HG02759 (cell line): Measurements from ENCODE around the gene CALML6.
A peak's percentile ranks its signal among the peaks of the same experiment; 100 is the strongest.

Experiments used
- ATAC-seq: cut with Tn5 transposase; IDR thresholded peaks from one replicate; pipeline ENCODE4 v1.9.1; 2021; ENCODE audit warnings: mild to moderate bottlenecking, moderate library complexity; ENCODE audit not compliant: unreplicated experiment

The CALML6 gene

DNA sequence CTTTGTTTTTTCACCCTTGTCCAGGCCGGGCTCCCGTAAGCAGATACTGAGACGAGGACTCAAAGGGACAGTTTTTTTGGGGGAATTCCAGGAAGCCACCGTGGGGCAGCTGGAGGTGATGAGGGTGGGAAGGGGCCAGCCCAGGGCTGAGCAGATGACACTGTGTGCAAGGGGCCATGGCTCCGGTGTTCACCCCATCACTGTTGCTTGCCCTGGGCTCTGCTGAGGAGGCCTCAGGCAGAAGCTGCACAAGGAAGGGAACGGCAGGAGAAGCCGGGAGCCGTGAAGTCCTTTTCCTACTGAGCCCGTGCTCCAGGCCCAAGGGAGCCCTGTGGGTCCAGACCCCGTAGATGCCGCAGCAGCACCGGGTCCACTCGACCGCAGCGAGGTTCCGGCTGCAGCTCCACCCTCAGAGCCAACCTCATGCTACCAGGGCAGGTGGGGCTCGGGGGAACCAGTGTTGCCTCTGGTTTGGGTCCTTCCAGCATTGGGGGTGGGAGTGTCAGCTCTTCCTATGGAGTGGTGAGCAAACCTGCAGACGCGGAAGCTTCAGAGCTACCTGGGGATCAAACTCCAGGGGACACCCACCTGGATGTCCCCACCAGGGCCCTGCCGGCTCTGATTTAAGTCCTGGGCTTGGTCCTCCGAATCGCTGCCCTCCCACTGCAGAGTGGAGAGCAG lies 4.3 kb upstream of the CALML6 start:
- no peak for ATAC-seq

DNA sequence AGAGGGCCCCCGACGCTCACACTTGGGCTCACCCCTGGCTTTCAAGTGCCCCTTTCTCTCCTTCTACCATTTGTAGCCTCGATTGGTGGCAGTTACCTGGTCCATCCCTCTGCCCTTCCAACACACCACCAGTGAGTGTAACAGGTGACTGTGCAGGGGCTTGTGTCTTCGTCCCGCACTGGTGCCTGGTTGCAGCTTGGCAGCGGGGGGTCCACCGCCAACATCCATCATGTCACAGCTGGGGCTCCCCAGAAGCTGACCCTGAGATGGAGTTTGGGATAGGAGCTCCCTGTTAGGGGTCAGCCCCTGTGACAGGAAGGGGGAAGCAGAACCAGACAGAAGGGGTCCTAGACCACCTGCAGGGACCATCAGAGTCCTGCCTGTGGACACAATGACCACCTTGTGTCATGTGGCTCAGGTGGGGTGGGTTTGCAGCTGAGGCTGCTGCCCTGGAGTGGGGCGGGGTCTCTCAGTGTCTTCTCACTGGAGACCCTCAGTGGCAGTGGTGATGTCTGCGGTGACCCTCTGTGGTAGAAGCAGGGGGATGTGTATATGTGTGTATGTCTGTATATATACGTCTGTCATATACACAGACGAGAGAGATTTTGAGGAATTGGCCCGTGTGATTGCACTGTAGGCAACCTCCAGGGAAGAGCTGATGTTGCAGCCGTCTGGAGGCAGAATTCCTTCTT lies 3.6 kb upstream of the CALML6 start:
- ATAC-seq, result no peak

GRCh38 chr1:1914101-1914970 lies 724 bp upstream of the CALML6 start:
- no peak for ATAC-seq

GRCh38 chr1:1915911-1916840 lies 1.1 kb downstream of the CALML6 start:
- ATAC-seq, result no peak

- ATAC-seq, result no peak
These were observed 1.8 kb downstream of the CALML6 start for GRCh38 chr1:1916851-1917251.

GRCh38 chr1:1917304-1917976 lies 2.4 kb downstream of the CALML6 start:
- ATAC-seq, result no peak

DNA sequence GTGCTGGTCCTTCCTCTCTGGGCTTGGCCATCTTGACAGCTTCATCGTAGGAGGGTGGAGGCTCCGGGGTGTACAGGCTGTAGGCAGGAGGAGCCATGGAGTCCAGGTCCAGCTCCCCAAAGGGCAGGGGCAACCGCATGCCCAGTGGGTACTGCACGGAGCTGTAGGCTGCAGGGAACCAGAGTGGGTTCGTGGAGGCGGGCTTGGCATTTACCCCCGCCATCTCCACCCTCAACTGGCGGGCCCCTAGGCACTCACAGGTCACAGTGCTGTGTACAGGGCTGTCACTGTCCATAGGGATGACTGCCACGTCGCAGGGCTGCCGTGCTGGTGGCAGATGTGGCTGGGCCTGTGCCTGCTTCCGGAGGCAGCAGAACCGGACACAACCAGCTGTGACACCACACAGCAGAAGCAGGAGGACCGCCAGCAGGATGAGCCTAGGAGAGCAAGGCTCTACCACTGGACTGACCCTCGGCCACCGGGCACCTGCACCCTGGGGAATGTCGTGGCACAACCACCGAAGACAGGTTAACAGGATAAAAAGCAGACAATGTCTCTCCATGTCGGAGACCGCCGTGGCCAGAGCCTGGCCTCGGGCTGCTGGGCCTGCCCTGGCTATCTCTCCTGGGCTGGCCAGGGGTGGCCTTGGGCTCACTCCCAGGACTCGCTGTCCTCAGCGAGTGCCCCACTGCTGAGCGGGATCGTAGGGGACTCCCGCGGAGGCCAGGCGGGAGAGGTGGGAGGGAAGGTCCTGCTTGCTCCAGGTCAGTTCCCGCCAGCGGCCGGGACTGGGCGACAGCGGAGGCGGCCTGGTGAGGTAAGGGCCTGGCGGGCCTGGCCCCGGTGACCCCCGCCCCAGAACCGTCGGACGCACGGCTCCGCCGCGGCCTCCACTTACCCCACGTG lies 3.2 kb downstream of the CALML6 start:
- ATAC-seq, result no peak

GRCh38 chr1:1918901-1919303 lies 3.8 kb downstream of the CALML6 start, which contains the start of gene TMEM52:
Gene TMEM52 (minus strand): TSS chr1:1919279. CDS start chr1:1919265, 14 bp downstream.
- peak; percentile 29 for ATAC-seq

- ATAC-seq, result peak; percentile 82
These were observed 4.4 kb downstream of the CALML6 start for GRCh38 chr1:1919304-1920056.

DNA sequence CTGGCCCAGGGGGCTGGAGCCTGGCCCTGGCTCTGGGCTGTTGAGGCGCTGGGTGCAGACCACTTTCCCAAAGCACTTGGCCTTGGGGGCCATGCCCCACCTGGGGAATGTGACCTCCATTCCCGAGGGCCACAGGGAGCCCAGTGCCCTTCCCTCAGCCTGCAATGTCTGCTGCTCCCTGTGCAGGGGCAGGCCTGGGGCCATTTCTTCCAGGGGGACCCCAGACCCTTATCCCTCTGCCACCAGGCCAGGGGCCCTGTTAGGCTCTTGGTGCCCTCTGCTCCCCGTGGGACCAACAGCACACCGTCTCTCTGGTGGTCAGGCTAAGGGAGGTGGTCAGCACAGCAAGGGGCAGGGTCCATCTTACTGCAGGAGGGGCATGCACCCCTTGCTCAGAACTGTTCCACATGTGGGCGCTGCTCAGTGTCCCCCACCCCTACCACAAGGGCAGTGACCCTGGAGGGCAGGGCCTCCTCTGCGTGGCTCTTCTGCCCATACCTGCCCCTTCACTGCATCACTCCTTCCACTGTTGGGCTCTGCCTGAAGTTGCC lies 5.1 kb downstream of the CALML6 start:
- ATAC-seq, result no peak

DNA sequence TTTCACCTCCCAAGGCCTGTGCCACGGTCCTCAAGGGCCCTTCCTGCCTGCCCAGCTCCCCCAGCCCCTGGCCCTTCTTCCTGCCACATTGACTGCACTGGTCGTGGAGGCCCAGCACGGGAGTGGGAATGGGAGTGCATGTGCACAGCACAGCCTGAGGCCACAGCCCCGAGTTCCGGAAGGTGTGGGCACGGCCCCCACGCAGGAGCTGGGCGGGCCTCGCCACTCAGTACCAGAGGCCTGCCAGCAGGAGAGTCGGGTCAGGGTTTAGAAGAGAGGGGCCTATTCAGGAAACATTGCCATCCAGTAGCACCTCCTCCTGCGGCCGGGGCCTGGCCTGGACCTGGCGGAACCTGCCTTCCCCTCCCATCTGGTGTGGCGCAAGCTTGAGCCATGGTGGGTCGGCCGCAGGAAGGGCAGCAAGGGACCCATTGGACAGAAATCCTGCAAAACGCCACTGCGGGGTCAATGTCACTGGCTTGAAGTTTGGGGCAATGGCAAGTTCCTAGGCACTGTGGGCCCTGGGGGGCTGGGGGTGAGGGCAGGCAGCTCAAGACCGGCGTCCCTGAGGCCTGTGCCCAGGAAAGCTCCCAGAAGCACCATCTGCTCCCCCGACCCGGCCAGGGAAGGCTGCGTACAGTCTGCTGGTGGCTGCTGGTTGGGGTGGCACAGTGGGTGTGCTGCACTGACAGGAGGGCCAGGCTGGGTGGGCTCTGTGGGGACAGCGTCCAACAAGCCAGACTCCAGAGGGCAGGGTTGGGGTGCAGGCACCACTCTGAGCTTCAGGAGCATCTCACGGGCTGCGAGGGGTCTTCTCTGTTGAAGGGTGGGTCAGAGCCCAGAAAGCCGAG lies 5.8 kb downstream of the CALML6 start:
- no peak for ATAC-seq

DNA sequence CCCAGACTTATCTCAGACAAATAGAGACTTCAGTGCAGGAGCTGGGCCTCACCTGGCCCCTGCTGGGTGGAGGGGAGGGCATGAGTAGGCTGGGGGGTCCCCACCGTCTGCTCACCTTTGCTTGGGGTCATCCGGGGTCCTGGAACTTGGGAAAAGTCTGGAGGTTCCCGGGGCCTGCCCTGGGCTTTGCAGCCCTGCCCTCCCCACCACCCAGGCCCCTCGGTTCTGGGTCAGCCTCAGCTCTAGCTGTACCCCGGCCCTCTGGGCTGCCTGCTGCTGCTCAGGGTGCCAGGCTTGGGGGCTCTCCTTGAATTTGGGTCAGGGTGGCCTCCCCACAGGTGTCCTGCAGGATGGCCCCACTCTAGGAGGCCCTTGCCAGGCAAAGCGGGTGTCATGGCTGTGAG lies 6.4 kb downstream of the CALML6 start:
- no peak for ATAC-seq

GRCh38 chr1:1921901-1922701 lies 7.0 kb downstream of the CALML6 start:
- ATAC-seq, result no peak

DNA sequence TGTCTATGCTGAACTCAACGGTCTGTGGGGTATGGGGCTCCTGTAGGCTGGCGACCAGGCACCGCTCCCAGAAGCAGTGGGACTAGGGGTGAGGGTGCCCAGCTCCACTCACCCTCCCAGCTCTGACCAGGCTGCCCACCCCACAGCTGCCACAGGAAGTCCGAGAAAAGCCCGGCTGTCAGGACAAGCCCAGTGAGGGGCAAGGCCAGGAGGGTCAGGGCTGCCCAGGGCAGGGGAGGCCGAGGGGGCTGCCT lies 7.6 kb downstream of the CALML6 start:
- ATAC-seq, result no peak

DNA sequence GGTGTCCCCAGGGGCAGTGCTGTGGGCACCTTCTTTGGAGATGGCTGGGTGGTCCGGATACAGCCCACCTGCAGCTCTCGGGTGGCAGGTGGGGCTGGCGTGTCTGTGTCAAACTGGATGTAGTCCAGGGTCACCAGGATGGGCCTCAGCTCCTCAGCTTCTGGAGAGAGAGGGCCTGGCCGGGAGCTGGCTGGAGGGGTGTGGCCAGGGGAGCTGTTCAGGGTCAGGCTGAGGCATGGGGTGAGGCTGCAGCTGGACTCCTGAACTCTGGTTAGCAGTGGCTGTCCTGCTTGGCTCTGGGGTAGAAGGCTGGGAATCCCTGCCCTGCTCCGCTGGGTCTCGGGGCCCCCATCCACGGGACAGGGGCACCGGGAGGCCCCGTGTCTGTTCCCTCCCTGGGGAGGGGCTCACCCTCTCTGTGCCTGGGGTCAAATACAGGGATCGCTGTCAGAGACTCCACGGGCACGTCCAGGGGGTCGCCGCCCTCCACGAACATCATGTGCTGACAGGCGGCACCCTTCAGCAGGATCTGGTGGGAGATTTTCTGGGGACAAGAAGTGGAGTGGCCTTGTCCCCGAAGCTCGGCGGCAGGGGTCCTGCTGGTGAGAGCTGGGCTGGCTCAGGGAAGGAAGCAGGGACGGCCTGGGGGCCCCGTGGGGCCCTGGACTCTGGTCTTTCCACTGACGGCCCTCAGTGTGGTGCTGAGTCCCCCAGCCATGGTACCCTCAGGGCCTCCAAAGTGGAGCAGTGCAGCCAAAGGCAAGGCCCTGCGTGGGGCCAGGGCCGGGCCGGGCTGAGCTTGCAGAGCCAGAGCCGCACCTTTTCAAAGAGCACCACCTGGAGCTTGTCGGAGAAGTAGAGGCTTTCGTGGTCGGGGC lies 8.1 kb downstream of the CALML6 start:
- ATAC-seq, result no peak

- no peak for ATAC-seq
These were observed 9.3 kb downstream of the CALML6 start for GRCh38 chr1:1924386-1924785.
